Glomerular visceral epithelial cell (primary cell): Measurements from ENCODE around the gene MREG.
A peak's percentile ranks its signal among the peaks of the same experiment; 100 is the strongest.

Source experiments
- DNase-seq: peaks from one replicate; pipeline ENCODE4 v3.0.0-alpha.2; 2016; ENCODE audit errors: extremely low spot score

MREG gene

GRCh38 chr2:215919624-215920243 is 93.6 kb downstream of the MREG start:
- no peak for DNase-seq

- no peak for DNase-seq
Measured at GRCh38 chr2:215918901-215919599, 94.3 kb downstream of the MREG start.

- DNase-seq, result no peak
Measured at GRCh38 chr2:215917953-215918620, 95.3 kb downstream of the MREG start.

GRCh38 chr2:215915441-215915840 is 97.9 kb downstream of the MREG start:
- no peak for DNase-seq

GRCh38 chr2:215914777-215915165 is 98.6 kb downstream of the MREG start:
- no peak for DNase-seq

- DNase-seq, result no peak
Measured at GRCh38 chr2:215914054-215914776, 99.1 kb downstream of the MREG start.

- DNase-seq, result no peak
Measured at GRCh38 chr2:215912299-215912842, 101.0 kb downstream of the MREG start.

- no peak for DNase-seq
Measured at GRCh38 chr2:215911301-215912085, 101.9 kb downstream of the MREG start.

GRCh38 chr2:215910180-215910579 is 103.2 kb downstream of the MREG start:
- no peak for DNase-seq

- DNase-seq, result no peak
Measured at GRCh38 chr2:215907147-215907546, 106.2 kb downstream of the MREG start.

GRCh38 chr2:215906458-215906857 is 106.9 kb downstream of the MREG start:
- DNase-seq, result no peak

GRCh38 chr2:215905691-215906090 is 107.7 kb downstream of the MREG start:
- DNase-seq, result no peak

- peak; percentile 77 for DNase-seq
Measured at GRCh38 chr2:215904101-215904500, 109.2 kb downstream of the MREG start.

- DNase-seq, result no peak
Measured at GRCh38 chr2:215903203-215903602, 110.1 kb downstream of the MREG start.

GRCh38 chr2:215901796-215902195 is 111.6 kb downstream of the MREG start:
- DNase-seq, result no peak

GRCh38 chr2:215900843-215901242 is 112.5 kb downstream of the MREG start:
- no peak for DNase-seq

- DNase-seq, result peak; percentile 59
Measured at GRCh38 chr2:215900203-215900611, 113.1 kb downstream of the MREG start.

GRCh38 chr2:215899141-215900074 is 113.9 kb downstream of the MREG start:
- DNase-seq, result no peak

GRCh38 chr2:215898363-215898762 is 115.0 kb downstream of the MREG start:
- DNase-seq, result no peak

- no peak for DNase-seq
Measured at GRCh38 chr2:215896921-215897320, 116.4 kb downstream of the MREG start.
